Activated naive CD8-positive, alpha-beta T cell treated with anti-CD3 and anti-CD28 coated beads, Interleukin-2, amount 50 U/mL, for 24 hours (primary cell): Measurements from ENCODE around the gene QSOX2.

Source experiments
- ATAC-seq: fragments of 150-1000 bp; cut with Tn5 transposase; one replicate; pipeline ENCODE4 v1.10.0; 2021
- DNase-seq: peaks from one replicate; pipeline ENCODE4 v3.0.0; 2021
- H3K27ac Mint-ChIP-seq: one replicate; pipeline ENCODE4 v1.8.0; 2021; ENCODE audit warnings: mild to moderate bottlenecking, mixed read lengths
- H3K27me3 Mint-ChIP-seq: one replicate; pipeline ENCODE4 v1.8.0; 2021; ENCODE audit warnings: mixed read lengths
- H3K36me3 Mint-ChIP-seq: one replicate; pipeline ENCODE4 v1.8.0; 2021; ENCODE audit warnings: low read depth, mixed read lengths
- H3K4me1 Mint-ChIP-seq: one replicate; pipeline ENCODE4 v1.8.0; 2021; ENCODE audit warnings: mixed read lengths
- H3K4me3 Mint-ChIP-seq: one replicate; pipeline ENCODE4 v1.8.0; 2021; ENCODE audit warnings: mild to moderate bottlenecking, moderate library complexity, mixed read lengths
- H3K9me3 Mint-ChIP-seq: one replicate; pipeline ENCODE4 v1.8.0; 2021; ENCODE audit warnings: mixed read lengths

QSOX2 gene

GRCh38 chr9:136252281-136252680, 6.7 kb upstream of the QSOX2 start:
- Mint-ChIP-seq H3K9me3 (no peaks in the 10 kb centered on the region), H3K36me3 (no peaks in the 10 kb centered on the region), H3K27me3 (no peaks in the 10 kb centered on the region), H3K27ac (no peak overlapping the region), H3K4me1 (no peaks in the 10 kb centered on the region), H3K4me3 (no peak overlapping the region)
- ATAC-seq (no peak), DNase-seq (no peak)

GRCh38 chr9:136251264-136252115, 5.9 kb upstream of the QSOX2 start:
- Mint-ChIP-seq H3K27me3 (no peaks in the 10 kb centered on the region), H3K36me3 (no peaks in the 10 kb centered on the region), H3K9me3 (no peaks in the 10 kb centered on the region), H3K27ac (no peak overlapping the region), H3K4me1 (no peaks in the 10 kb centered on the region), H3K4me3 (no peak overlapping the region)
- DNase-seq (no peak), ATAC-seq (no peak)

GRCh38 chr9:136250676-136251075, 5.1 kb upstream of the QSOX2 start:
- ATAC-seq, result no peak
- H3K27me3 Mint-ChIP-seq, result no peaks in the 10 kb centered on the region
- no peak overlapping the region for H3K27ac Mint-ChIP-seq
- H3K36me3 Mint-ChIP-seq, result no peaks in the 10 kb centered on the region
- no peak for DNase-seq
- no peak overlapping the region for H3K4me3 Mint-ChIP-seq
- H3K4me1 Mint-ChIP-seq, result peaks cover 4% of the 10 kb centered on the region
- no peaks in the 10 kb centered on the region for H3K9me3 Mint-ChIP-seq

- H3K9me3 Mint-ChIP-seq, result no peaks in the 10 kb centered on the region
- no peak overlapping the region for H3K4me3 Mint-ChIP-seq
- DNase-seq (no peak), ATAC-seq (no peak)
- H3K4me1 Mint-ChIP-seq, result peaks cover 4% of the 10 kb centered on the region
- H3K27me3 Mint-ChIP-seq, result no peaks in the 10 kb centered on the region
- H3K36me3 Mint-ChIP-seq, result no peaks in the 10 kb centered on the region
- H3K27ac Mint-ChIP-seq, result no peak overlapping the region
Observed at GRCh38 chr9:136249877-136250559, 4.4 kb upstream of the QSOX2 start.

- no peak for ATAC-seq
- H3K4me1 Mint-ChIP-seq, result peaks cover 12% of the 10 kb centered on the region
- no peak overlapping the region for H3K27ac Mint-ChIP-seq
Observed at GRCh38 chr9:136248951-136249876, 3.6 kb upstream of the QSOX2 start.

GRCh38 chr9:136247947-136248637, 2.5 kb upstream of the QSOX2 start:
- H3K36me3 Mint-ChIP-seq, result peaks cover 6% of the 10 kb centered on the region
- H3K9me3 Mint-ChIP-seq, result no peaks in the 10 kb centered on the region
- DNase-seq, result no peak
- H3K27me3 Mint-ChIP-seq, result no peaks in the 10 kb centered on the region
- peaks cover 23% of the 10 kb centered on the region for H3K4me1 Mint-ChIP-seq
- no peak for ATAC-seq
- no peak overlapping the region for H3K27ac Mint-ChIP-seq
- no peak overlapping the region for H3K4me3 Mint-ChIP-seq

More at GRCh38 chr9:136248951-136249876, 3.6 kb upstream of the QSOX2 start:
- no peak overlapping the region for H3K4me3 Mint-ChIP-seq
- no peaks in the 10 kb centered on the region for H3K9me3 Mint-ChIP-seq
- no peaks in the 10 kb centered on the region for H3K27me3 Mint-ChIP-seq
- no peaks in the 10 kb centered on the region for H3K36me3 Mint-ChIP-seq
- no peak for DNase-seq

- H3K9me3 Mint-ChIP-seq, result no peaks in the 10 kb centered on the region
- no peak overlapping the region for H3K4me3 Mint-ChIP-seq
- ATAC-seq (no peak), DNase-seq (no peak)
- no peak overlapping the region for H3K27ac Mint-ChIP-seq
- H3K4me1 Mint-ChIP-seq, result peaks cover 28% of the 10 kb centered on the region
- H3K36me3 Mint-ChIP-seq, result peaks cover 6% of the 10 kb centered on the region
- no peaks in the 10 kb centered on the region for H3K27me3 Mint-ChIP-seq
Observed at GRCh38 chr9:136247551-136247916, 1.9 kb upstream of the QSOX2 start.

- DNase-seq (no peak), ATAC-seq (no peak)
- H3K4me1 Mint-ChIP-seq, result peaks cover 31% of the 10 kb centered on the region
- H3K4me3 Mint-ChIP-seq, result no peak overlapping the region
- no peak overlapping the region for H3K27ac Mint-ChIP-seq
- peaks cover 8% of the 10 kb centered on the region for H3K36me3 Mint-ChIP-seq
- H3K27me3 Mint-ChIP-seq, result no peaks in the 10 kb centered on the region
- H3K9me3 Mint-ChIP-seq, result no peaks in the 10 kb centered on the region
Observed at GRCh38 chr9:136246849-136247550, 1.4 kb upstream of the QSOX2 start.

GRCh38 chr9:136244969-136245218, 718 bp downstream of the QSOX2 start:
- Mint-ChIP-seq H3K27me3 (no peaks in the 10 kb centered on the region), H3K4me1 (peaks cover 45% of the 10 kb centered on the region), H3K36me3 (peaks cover 11% of the 10 kb centered on the region), H3K4me3 (peak overlapping the region; percentile 88), H3K9me3 (no peaks in the 10 kb centered on the region), H3K27ac (peak overlapping the region; percentile 83)
- DNase-seq, result no peak
- no peak for ATAC-seq

- Mint-ChIP-seq H3K27me3 (no peaks in the 10 kb centered on the region), H3K36me3 (peaks cover 11% of the 10 kb centered on the region), H3K4me1 (peaks cover 49% of the 10 kb centered on the region), H3K4me3 (peak overlapping the region; percentile 88), H3K9me3 (no peaks in the 10 kb centered on the region), H3K27ac (peak overlapping the region; percentile 83)
- ATAC-seq (peak; percentile 79), DNase-seq (peak; percentile 74)
Observed at GRCh38 chr9:136244122-136244968, 1.3 kb downstream of the QSOX2 start.

GRCh38 chr9:136243631-136244030, 2.0 kb downstream of the QSOX2 start:
- Mint-ChIP-seq H3K36me3 (peaks cover 11% of the 10 kb centered on the region), H3K27me3 (no peaks in the 10 kb centered on the region), H3K9me3 (no peaks in the 10 kb centered on the region), H3K27ac (peak overlapping the region; percentile 83), H3K4me3 (peak overlapping the region; percentile 88), H3K4me1 (peaks cover 54% of the 10 kb centered on the region)
- no peak for DNase-seq
- ATAC-seq, result no peak

GRCh38 chr9:136242918-136243525, 2.6 kb downstream of the QSOX2 start:
- ATAC-seq (no peak), DNase-seq (no peak)
- peak overlapping the region; percentile 83 for H3K27ac Mint-ChIP-seq
- no peaks in the 10 kb centered on the region for H3K27me3 Mint-ChIP-seq
- no peaks in the 10 kb centered on the region for H3K9me3 Mint-ChIP-seq
- peaks cover 11% of the 10 kb centered on the region for H3K36me3 Mint-ChIP-seq
- peaks cover 60% of the 10 kb centered on the region for H3K4me1 Mint-ChIP-seq
- peak overlapping the region; percentile 88 for H3K4me3 Mint-ChIP-seq

- H3K9me3 Mint-ChIP-seq, result no peaks in the 10 kb centered on the region
- peaks cover 62% of the 10 kb centered on the region for H3K4me1 Mint-ChIP-seq
- no peak overlapping the region for H3K27ac Mint-ChIP-seq
- DNase-seq (no peak), ATAC-seq (no peak)
- H3K36me3 Mint-ChIP-seq, result peaks cover 11% of the 10 kb centered on the region
- no peak overlapping the region for H3K4me3 Mint-ChIP-seq
- H3K27me3 Mint-ChIP-seq, result no peaks in the 10 kb centered on the region
Observed at GRCh38 chr9:136242248-136242647, 3.4 kb downstream of the QSOX2 start.
